Activated CD8-positive, alpha-beta memory T cell treated with anti-CD3 and anti-CD28 coated beads, Interleukin-2, amount 50 U/mL, for 48 hours (primary cell): Measurements from ENCODE around the gene EPS8L1.

ENCODE experiments used
- DNase-seq: peaks from one replicate; pipeline ENCODE4 v3.0.0-alpha.2; 2020

Gene EPS8L1

GRCh38 chr19:55081770-55082019 is 6.0 kb downstream of the EPS8L1 start:
- no peak for DNase-seq

- DNase-seq = peak; percentile 71
These were observed 6.6 kb downstream of the EPS8L1 start for GRCh38 chr19:55082020-55082851.

GRCh38 chr19:55083004-55083850 is 7.6 kb downstream of the EPS8L1 start:
- peak; percentile 43 for DNase-seq

GRCh38 chr19:55084416-55084815 is 8.7 kb downstream of the EPS8L1 start:
- no peak for DNase-seq

GRCh38 chr19:55085923-55086715 is 10.4 kb downstream of the EPS8L1 start:
- no peak for DNase-seq

GRCh38 chr19:55086730-55087541 is 11.3 kb downstream of the EPS8L1 start:
- peak; percentile 82 for DNase-seq

- DNase-seq = no peak
These were observed 11.9 kb downstream of the EPS8L1 start for GRCh38 chr19:55087542-55087901.

GRCh38 chr19:55088021-55088451 is 12.4 kb downstream of the EPS8L1 start:
- DNase-seq = no peak

- peak; percentile 99 for DNase-seq
These were observed 13.1 kb downstream of the EPS8L1 start for GRCh38 chr19:55088543-55089341.

- DNase-seq = no peak
These were observed 13.8 kb downstream of the EPS8L1 start for GRCh38 chr19:55089342-55089944.

GRCh38 chr19:55090564-55090963 is 14.9 kb downstream of the EPS8L1 start:
- no peak for DNase-seq

- no peak for DNase-seq
These were observed 15.6 kb downstream of the EPS8L1 start for GRCh38 chr19:55091126-55091910.

- no peak for DNase-seq
These were observed 16.3 kb downstream of the EPS8L1 start for GRCh38 chr19:55091955-55092354.

- DNase-seq = no peak
These were observed 17.0 kb downstream of the EPS8L1 start for GRCh38 chr19:55092423-55093318.

GRCh38 chr19:55094456-55095259 is 19.0 kb downstream of the EPS8L1 start:
- DNase-seq = no peak

GRCh38 chr19:55095260-55096060 is 19.8 kb downstream of the EPS8L1 start:
- DNase-seq = no peak

- DNase-seq = no peak
These were observed 20.5 kb downstream of the EPS8L1 start for GRCh38 chr19:55096061-55096701.
